ENCODE measurements around the gene TERC.

- TF ChIP-seq CTCF (IDR thresholded peaks at IDR 0.05) = no peak
- no peak for TF ChIP-seq EP300 (IDR thresholded peaks at IDR 0.05)
These were observed 463 bp downstream of the TERC start for GRCh38 chr3:169764312-169764881.

Data from ovary (tissue), 3 donors.